KMS-11 (cell line): Measurements from ENCODE around the gene COMMD10.
"Not testable (repeated sequence)": the region's sequence is repeated elsewhere in the genome, so short reads cannot be mapped to it uniquely, and the experiment has no call there.

Experiments used
- H2AFZ ChIP-seq: fragments of 200-600 bp; sonication (generic); 2 replicates; pipeline ENCODE4 v1.6.1; 2016; ENCODE audit warnings: antibody characterized with exemption, mixed run types, low read depth
- H3K27ac ChIP-seq: fragments of 200-600 bp; sonication (generic); 2 replicates; pipeline ENCODE4 v1.6.1; 2016; ENCODE audit warnings: mild to moderate bottlenecking, mixed run types
- H3K27me3 ChIP-seq: fragments of 200-600 bp; sonication (generic); 2 replicates; pipeline ENCODE4 v1.6.1; 2017; ENCODE audit warnings: mild to moderate bottlenecking, low read depth, mixed run types, moderate library complexity; ENCODE audit not compliant: insufficient read depth
- H3K36me3 ChIP-seq: fragments of 200-600 bp; sonication (generic); 2 replicates; pipeline ENCODE4 v1.6.1; 2017; ENCODE audit warnings: mild to moderate bottlenecking, mixed run types; ENCODE audit not compliant: insufficient read depth
- H3K4me1 ChIP-seq: fragments of 200-600 bp; sonication (generic); 2 replicates; pipeline ENCODE4 v1.6.1; 2016; ENCODE audit warnings: mild to moderate bottlenecking, low read depth, mixed run types; ENCODE audit not compliant: poor library complexity, severe bottlenecking
- H3K4me2 ChIP-seq: fragments of 200-600 bp; sonication (generic); 2 replicates; pipeline ENCODE4 v1.7.0; 2016; ENCODE audit warnings: mild to moderate bottlenecking, mixed run types
- H3K4me3 ChIP-seq: fragments of 200-600 bp; sonication (generic); IDR thresholded peaks from 2 replicates; pipeline ENCODE4 v1.6.1; 2017; ENCODE audit warnings: low read depth, low read length, mixed read lengths; ENCODE audit not compliant: insufficient read depth
- H3K79me2 ChIP-seq: fragments of 200-600 bp; sonication (generic); 2 replicates; pipeline ENCODE4 v1.6.1; 2016; ENCODE audit warnings: low read depth, mixed run types; ENCODE audit not compliant: insufficient read depth
- H3K9ac ChIP-seq: fragments of 200-600 bp; sonication (generic); 2 replicates; pipeline ENCODE4 v1.6.1; 2016; ENCODE audit warnings: mild to moderate bottlenecking, mixed run types
- H4K20me1 ChIP-seq: fragments of 200-600 bp; sonication (generic); 2 replicates; pipeline ENCODE4 v1.6.1; 2016; ENCODE audit warnings: mild to moderate bottlenecking, mixed run types; ENCODE audit not compliant: insufficient read depth
- CTCF ChIP-seq: fragments of 200-600 bp; sonication (generic); conservative IDR thresholded peaks from 2 replicates; pipeline ENCODE4 v1.6.1; 2017; ENCODE audit warnings: low read depth, mild to moderate bottlenecking, antibody characterized with exemption, low read length, moderate library complexity, mixed read lengths

Gene COMMD10

GRCh38 chr5:116084287-116084691 is 536 bp upstream of the COMMD10 start:
- H3K27ac ChIP-seq: peak overlapping the region; percentile 75; the same call in 1 of the 2 replicates
- H3K27me3 ChIP-seq: no peaks in the 10 kb centered on the region
- no peaks in the 10 kb centered on the region for H3K36me3 ChIP-seq
- no peak for TF ChIP-seq CTCF
- H3K4me2 ChIP-seq: peak overlapping the region; percentile 72
- H4K20me1 ChIP-seq: no peaks in the 10 kb centered on the region
- H3K4me1 ChIP-seq: peaks cover 15% of the 10 kb centered on the region
- peak overlapping the region; percentile 85 for H2AFZ ChIP-seq
- no peak overlapping the region for H3K4me3 ChIP-seq
- peak overlapping the region; percentile 95 for H3K9ac ChIP-seq
- peaks cover 10% of the 10 kb centered on the region; the same call in 1 of the 2 replicates for H3K79me2 ChIP-seq

- H3K79me2 ChIP-seq: peaks cover 10% of the 10 kb centered on the region; the same call in 1 of the 2 replicates
Measured at GRCh38 chr5:116086309-116086708, 1.5 kb downstream of the COMMD10 start.

GRCh38 chr5:116088062-116088461 is 3.2 kb downstream of the COMMD10 start:
- H3K27ac ChIP-seq: no peak overlapping the region
- no peak overlapping the region for H3K4me2 ChIP-seq
- TF ChIP-seq CTCF: no peak
- no peak overlapping the region for H3K4me3 ChIP-seq
- H3K4me1 ChIP-seq: peaks cover 18% of the 10 kb centered on the region
- peaks cover 10% of the 10 kb centered on the region; the same call in 1 of the 2 replicates for H3K79me2 ChIP-seq
- no peaks in the 10 kb centered on the region; the same call in 1 of the 2 replicates for H3K36me3 ChIP-seq
- no peaks in the 10 kb centered on the region for H3K27me3 ChIP-seq
- H4K20me1 ChIP-seq: no peaks in the 10 kb centered on the region
- H3K9ac ChIP-seq: no peak overlapping the region
- no peak overlapping the region for H2AFZ ChIP-seq

More at GRCh38 chr5:116086309-116086708, 1.5 kb downstream of the COMMD10 start:
- H3K27ac ChIP-seq, H4K20me1 ChIP-seq, H2AFZ ChIP-seq, H3K4me2 ChIP-seq, H3K4me3 ChIP-seq, H3K27me3 ChIP-seq, H3K36me3 ChIP-seq, H3K9ac ChIP-seq: not testable (repeated sequence)
- H3K4me1 ChIP-seq: peaks cover 18% of the 10 kb centered on the region

GRCh38 chr5:116090302-116090701 is 5.5 kb downstream of the COMMD10 start:
- H2AFZ ChIP-seq: no peak overlapping the region
- H3K79me2 ChIP-seq: peaks cover 9% of the 10 kb centered on the region; the same call in 1 of the 2 replicates
- H4K20me1 ChIP-seq: no peaks in the 10 kb centered on the region
- H3K4me3 ChIP-seq: no peak overlapping the region
- no peak overlapping the region for H3K4me2 ChIP-seq
- H3K36me3 ChIP-seq: no peaks in the 10 kb centered on the region; the same call in 1 of the 2 replicates
- H3K27me3 ChIP-seq: no peaks in the 10 kb centered on the region
- H3K4me1 ChIP-seq: peaks cover 15% of the 10 kb centered on the region
- no peak for TF ChIP-seq CTCF
- no peak overlapping the region for H3K9ac ChIP-seq
- no peak overlapping the region for H3K27ac ChIP-seq

- Histone ChIP-seq H3K79me2 (no peaks in the 10 kb centered on the region), H3K9ac (no peak overlapping the region), H3K4me1 (peaks cover 9% of the 10 kb centered on the region), H4K20me1 (no peaks in the 10 kb centered on the region), H3K4me2 (no peak overlapping the region), H3K27ac (no peak overlapping the region), H2AFZ (no peak overlapping the region), H3K4me3 (no peak overlapping the region), H3K36me3 (no peaks in the 10 kb centered on the region; the same call in 1 of the 2 replicates), H3K27me3 (no peaks in the 10 kb centered on the region)
- no peak for TF ChIP-seq CTCF
Measured at GRCh38 chr5:116091416-116091815, 6.6 kb downstream of the COMMD10 start.
